Measurements from ENCODE around the gene SLC10A6.

Gene SLC10A6

GRCh38 chr4:86778175-86778574 lies 71.0 kb downstream of the SLC10A6 start:
- peak; percentile 7 for DNase-seq (ENCODE audit: low spot score)

GRCh38 chr4:86775061-86775460 lies 74.1 kb downstream of the SLC10A6 start:
- DNase-seq (ENCODE audit: low spot score), result no peak
